SK-N-MC (cell line): ENCODE measurements around the gene ITPR3.

ENCODE experiments used
- EZH2 ChIP-seq: fragments of 200-600 bp; sonication (generic); IDR thresholded peaks from one replicate; pipeline ENCODE4 v1.6.1; 2017; ENCODE audit warnings: antibody characterized with exemption
- POLR2AphosphoS5 ChIP-seq: IDR thresholded peaks from 2 replicates; pipeline ENCODE4 v1.6.1; 2012; ENCODE audit warnings: mild to moderate bottlenecking, low read depth, low read length, borderline replicate concordance

DNA sequence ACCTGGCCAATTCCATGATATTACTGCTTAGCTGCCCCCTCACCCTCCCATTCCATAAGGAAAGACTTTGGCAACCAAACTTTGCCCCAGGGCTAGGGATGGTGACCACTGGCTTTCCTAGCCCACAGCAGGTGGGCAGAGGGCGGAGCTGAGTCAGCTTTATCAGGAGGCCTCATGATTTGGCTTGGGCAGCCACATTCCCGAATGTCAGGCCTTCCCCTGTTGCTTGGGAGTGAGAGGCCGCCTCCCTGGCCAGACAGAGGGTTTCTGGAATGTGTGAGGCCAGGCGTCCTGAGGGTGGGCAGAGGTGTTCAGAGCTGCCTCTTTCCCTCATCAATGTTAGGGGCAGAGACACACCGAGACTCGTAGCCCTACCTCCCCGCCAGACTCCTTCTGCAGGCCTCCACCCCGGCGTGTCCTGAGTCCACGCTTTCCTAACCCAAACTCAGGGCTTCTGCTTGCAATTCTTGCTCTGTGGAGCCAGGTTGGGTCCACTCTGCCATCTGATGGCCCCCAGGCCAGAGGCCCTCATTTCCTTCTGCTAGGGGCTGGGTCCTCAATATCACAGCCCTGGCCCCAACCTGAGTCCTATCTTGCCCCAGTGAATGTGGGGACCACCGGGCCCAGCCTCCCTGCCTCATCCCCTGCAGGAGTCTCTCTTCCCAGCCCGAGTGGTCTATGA lies 71.1 kb downstream of the ITPR3 start:
- TF ChIP-seq EZH2: no peak
- TF ChIP-seq POLR2AphosphoS5: peak; percentile 5; the same call in 1 of the 2 replicates
